Activated CD4-positive, alpha-beta T cell treated with anti-CD3 and anti-CD28 coated beads for 36 hours (primary cell): ENCODE measurements around the gene BBS4. TPM values are rescaled to one million over a fixed set of nuclear protein-coding genes. Genes with fewer than 3 reads are reported as not detected.
A peak's percentile ranks its signal among the peaks of the same experiment; 100 is the strongest.

Experiments used
- ATAC-seq: fragments of 200-7000 bp; cut with Tn5 transposase; one replicate; pipeline ENCODE4 v1.10.0; 2021; ENCODE audit warnings: mild to moderate bottlenecking, moderate library complexity
- CTCF ChIA-PET: fragments of 350-600 bp; sonication (Branson Sonifier 250); formaldehyde crosslinking; loops from one replicate; lab custom pipeline; 2021; ENCODE audit warnings: antibody characterized with exemption; lab: Charles Lee
- POLR2A ChIA-PET: fragments of 350-600 bp; sonication (Branson Sonifier 250); formaldehyde crosslinking; loops from one replicate; lab custom pipeline; 2021; ENCODE audit warnings: antibody characterized with exemption, inconsistent platforms; lab: Charles Lee
- DNase-seq: peaks from one replicate; pipeline ENCODE4 v3.0.0-alpha.2; 2020
- H3K27ac Mint-ChIP-seq: one replicate; pipeline ENCODE4 v1.8.0; 2021; ENCODE audit warnings: mixed read lengths
- H3K27me3 Mint-ChIP-seq: one replicate; pipeline ENCODE4 v1.8.0; 2021; ENCODE audit warnings: mixed read lengths
- H3K36me3 Mint-ChIP-seq: one replicate; pipeline ENCODE4 v1.8.0; 2021; ENCODE audit warnings: low read depth, mixed read lengths
- H3K4me1 Mint-ChIP-seq: one replicate; pipeline ENCODE4 v1.8.0; 2021; ENCODE audit warnings: mixed read lengths
- H3K4me3 Mint-ChIP-seq: one replicate; pipeline ENCODE4 v1.8.0; 2021; ENCODE audit warnings: mild to moderate bottlenecking, moderate library complexity, mixed read lengths
- H3K9me3 Mint-ChIP-seq: one replicate; pipeline ENCODE4 v1.8.0; 2021; ENCODE audit warnings: low read depth, mixed read lengths
- intact Hi-C, 2 experiments: fragments of 100-400 bp; cut with DNase I in 1 of 2; cut with micrococcal nuclease in 1 of 2; formaldehyde crosslinking; loops; one replicate each; pipeline versions ENCODE4 v1.14.2 to v1.15.1; 2022 to 2024; cut with DNase I, micrococcal nuclease
- total RNA-seq, 2 experiments: library from RNA; stranded (reverse); gene quantifications; one replicate each; pipeline ENCODE4 v1.2.3, GENCODE V29; 2021

BBS4 gene
- total RNA-seq, 2 experiments from 2014 or later, result 13.7 to 14.9 TPM

DNA sequence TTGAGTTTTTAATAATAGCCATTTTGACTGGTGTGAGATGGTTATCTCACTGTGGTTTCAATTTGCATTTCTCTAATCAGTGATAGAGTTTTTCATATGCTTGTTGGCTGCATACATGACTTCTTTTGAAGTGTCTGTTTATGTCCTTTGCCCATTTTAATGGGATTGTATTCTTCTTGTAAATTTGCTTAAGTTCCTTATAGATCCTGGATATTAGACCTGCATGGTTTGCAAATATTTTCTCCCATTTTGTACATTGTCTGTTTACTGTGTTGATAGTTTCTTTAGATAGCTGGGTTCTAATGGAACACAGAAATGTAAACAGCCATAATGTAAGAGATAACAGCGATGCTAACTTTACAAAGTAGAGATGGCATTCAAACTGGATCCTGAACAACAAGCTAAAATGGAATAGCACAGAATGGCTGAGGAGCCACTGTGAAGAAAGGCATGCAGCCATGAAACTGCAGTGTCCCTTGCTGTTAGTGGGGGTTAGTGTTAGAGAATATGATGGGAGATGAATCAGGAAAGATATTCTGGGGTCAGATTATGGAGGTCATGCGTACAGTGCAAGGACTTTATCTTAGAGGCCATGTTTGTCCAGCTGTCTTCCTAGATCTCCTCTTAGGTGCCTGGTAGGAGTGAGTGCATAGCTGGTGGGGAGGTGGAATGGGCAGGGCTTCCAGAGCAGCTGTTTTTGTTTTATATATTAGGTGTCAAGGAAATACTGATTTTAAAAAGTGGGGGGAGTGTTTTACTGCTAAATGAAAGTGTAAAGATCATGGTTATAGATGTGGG is 48.1 kb downstream of the BBS4 start:
- H3K27me3 Mint-ChIP-seq, result no peaks in the 10 kb centered on the region
- ChIA-PET CTCF (interaction anchor here (0.6 to 1.7 kb wide), 2 partner anchors 11 to 365 kb away, joined by 3 to 6 read pairs; no protein-coding TSS in a partner anchor), POLR2A (no interaction called here)
- H3K4me3 Mint-ChIP-seq, result no peak overlapping the region
- intact Hi-C loops, result no loop called here
- no peak overlapping the region for H3K27ac Mint-ChIP-seq
- peaks cover 27% of the 10 kb centered on the region for H3K36me3 Mint-ChIP-seq
- ATAC-seq, result no peak
- no peak for DNase-seq
- H3K9me3 Mint-ChIP-seq, result no peaks in the 10 kb centered on the region
- peaks cover 7% of the 10 kb centered on the region for H3K4me1 Mint-ChIP-seq

DNA sequence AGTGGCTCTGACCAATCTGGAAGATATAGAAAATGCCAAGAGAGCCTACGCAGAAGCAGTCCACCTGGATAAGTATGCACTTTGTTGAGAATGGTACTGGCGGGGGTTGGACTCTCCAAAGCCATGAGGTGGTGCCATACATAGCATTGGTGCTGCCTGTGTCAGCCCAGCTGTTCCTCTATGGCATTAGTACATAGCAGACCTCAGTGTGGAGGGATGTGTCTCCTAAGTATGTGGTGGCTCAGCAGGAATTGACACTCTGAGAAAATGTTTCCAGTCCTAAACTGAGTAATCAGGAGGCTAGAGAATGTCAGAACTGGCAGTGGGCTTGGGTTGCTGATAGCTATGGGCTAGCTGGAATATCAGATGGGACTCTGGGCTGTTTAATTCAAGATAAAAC is 49.1 kb downstream of the BBS4 start:
- H3K4me3 Mint-ChIP-seq, result no peak overlapping the region
- H3K4me1 Mint-ChIP-seq, result peaks cover 16% of the 10 kb centered on the region
- H3K36me3 Mint-ChIP-seq, result peaks cover 34% of the 10 kb centered on the region
- no peak for ATAC-seq
- H3K27ac Mint-ChIP-seq, result no peak overlapping the region
- POLR2A ChIA-PET, result interaction anchor here (0.6 kb wide), 1 partner anchor 610 kb away, joined by 3 read pairs; no protein-coding TSS in a partner anchor
- CTCF ChIA-PET, result interaction anchor here (1.0 to 1.9 kb wide), 4 partner anchors 12 to 16 kb away, joined by 3 to 9 read pairs (median 4); no protein-coding TSS in a partner anchor
- H3K27me3 Mint-ChIP-seq, result no peaks in the 10 kb centered on the region
- intact Hi-C loops, result no loop called here
- H3K9me3 Mint-ChIP-seq, result no peaks in the 10 kb centered on the region
- no peak for DNase-seq

DNA sequence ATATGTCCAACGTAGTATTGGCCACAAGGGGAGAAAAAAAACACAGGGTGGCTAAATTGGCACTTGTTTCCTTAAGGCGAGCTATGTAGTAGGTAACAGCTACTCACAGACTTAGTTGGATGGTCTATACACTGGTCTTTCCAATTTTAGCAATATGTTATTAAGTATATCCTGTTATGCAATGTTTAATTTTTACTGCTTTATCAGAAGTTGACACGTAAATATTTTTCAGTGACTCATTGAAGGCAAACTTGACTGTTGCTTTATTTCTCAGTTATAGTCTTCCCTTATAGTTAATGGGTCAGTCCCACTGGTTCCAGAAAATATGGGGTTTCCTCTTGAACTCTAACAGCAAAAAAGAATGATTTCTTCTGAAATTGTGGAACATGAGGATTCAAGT is 51.1 kb downstream of the BBS4 start:
- H3K4me3 Mint-ChIP-seq, result no peak overlapping the region
- ChIA-PET POLR2A (interaction anchor here (0.6 kb wide), 1 partner anchor 30 kb away, joined by 3 read pairs; no protein-coding TSS in a partner anchor), CTCF (interaction anchor here (1.9 kb wide), 1 partner anchor 15 kb away, joined by 9 read pairs; no protein-coding TSS in a partner anchor)
- peak overlapping the region; percentile 2 for H3K27ac Mint-ChIP-seq
- no peaks in the 10 kb centered on the region for H3K27me3 Mint-ChIP-seq
- DNase-seq, result no peak
- intact Hi-C loops, result no loop called here
- peaks cover 34% of the 10 kb centered on the region for H3K4me1 Mint-ChIP-seq
- ATAC-seq, result no peak
- no peaks in the 10 kb centered on the region for H3K9me3 Mint-ChIP-seq
- H3K36me3 Mint-ChIP-seq, result peaks cover 44% of the 10 kb centered on the region

DNA sequence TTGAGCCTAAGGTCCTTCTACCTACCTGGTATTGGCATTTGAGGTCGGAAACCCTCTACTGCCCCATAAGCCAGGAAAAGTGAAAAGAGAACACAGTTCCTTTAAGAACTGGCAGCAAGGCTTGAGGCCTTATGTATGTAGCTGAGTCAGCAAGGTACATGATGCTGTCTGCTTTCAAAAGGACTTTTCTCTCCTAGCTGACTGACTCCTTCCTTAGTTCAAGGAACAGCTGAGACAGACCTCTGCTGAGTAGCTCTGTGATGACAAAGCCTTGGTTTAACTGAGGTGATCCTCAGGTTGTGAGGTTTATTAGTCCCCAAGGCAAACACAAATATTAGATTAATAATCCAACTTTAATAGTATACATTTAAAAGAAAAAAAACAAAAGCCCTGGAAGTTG is 51.7 kb downstream of the BBS4 start:
- intact Hi-C loops, result no loop called here
- peaks cover 46% of the 10 kb centered on the region for H3K36me3 Mint-ChIP-seq
- ChIA-PET POLR2A (no interaction called here), CTCF (no interaction called here)
- no peak overlapping the region for H3K4me3 Mint-ChIP-seq
- DNase-seq (no peak), ATAC-seq (no peak)
- H3K4me1 Mint-ChIP-seq, result peaks cover 34% of the 10 kb centered on the region
- peak overlapping the region; percentile 9 for H3K27ac Mint-ChIP-seq
- no peaks in the 10 kb centered on the region for H3K27me3 Mint-ChIP-seq
- no peaks in the 10 kb centered on the region for H3K9me3 Mint-ChIP-seq

DNA sequence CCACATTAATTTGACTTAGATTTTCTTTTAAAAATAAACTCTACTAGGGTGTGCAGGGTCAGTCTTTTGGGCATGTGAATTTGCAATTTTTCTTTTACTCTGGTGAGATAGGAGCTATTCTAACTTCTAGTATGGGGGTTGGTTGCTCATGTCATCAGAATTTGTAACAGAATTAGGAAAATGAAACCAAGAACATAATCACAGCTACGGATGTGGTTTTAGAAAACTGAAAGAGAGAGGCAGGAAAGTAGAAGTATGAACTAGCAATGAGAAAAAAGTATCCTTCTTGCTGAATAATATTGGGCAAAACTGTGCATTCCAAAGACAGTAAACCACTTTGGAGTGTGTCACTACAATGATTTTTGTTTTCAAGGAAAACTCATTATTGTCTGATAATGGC is 54.2 kb downstream of the BBS4 start:
- Mint-ChIP-seq H3K27me3 (no peaks in the 10 kb centered on the region), H3K9me3 (no peaks in the 10 kb centered on the region), H3K36me3 (peaks cover 49% of the 10 kb centered on the region), H3K4me3 (peak overlapping the region; percentile 13), H3K27ac (peak overlapping the region; percentile 79), H3K4me1 (peaks cover 34% of the 10 kb centered on the region)
- CTCF ChIA-PET, result interaction anchor here (0.7 to 3.3 kb wide), 6 partner anchors 10 to 69 kb away, joined by 3 to 26 read pairs (median 4); no protein-coding TSS in a partner anchor
- peak; percentile 92 for ATAC-seq
- POLR2A ChIA-PET, result interaction anchor here (0.7 to 0.9 kb wide), 2 partner anchors 12 to 54 kb away, joined by 3 to 5 read pairs; partner anchors contain the start of genes BBS4 and HIGD2B
- no peak for DNase-seq
- intact Hi-C loops, result loop anchor here (2.0 to 5.0 kb wide), 2 partner anchors 42 to 43 kb away; partner anchors contain the start of gene ADPGK (in 2 of the 2)

DNA sequence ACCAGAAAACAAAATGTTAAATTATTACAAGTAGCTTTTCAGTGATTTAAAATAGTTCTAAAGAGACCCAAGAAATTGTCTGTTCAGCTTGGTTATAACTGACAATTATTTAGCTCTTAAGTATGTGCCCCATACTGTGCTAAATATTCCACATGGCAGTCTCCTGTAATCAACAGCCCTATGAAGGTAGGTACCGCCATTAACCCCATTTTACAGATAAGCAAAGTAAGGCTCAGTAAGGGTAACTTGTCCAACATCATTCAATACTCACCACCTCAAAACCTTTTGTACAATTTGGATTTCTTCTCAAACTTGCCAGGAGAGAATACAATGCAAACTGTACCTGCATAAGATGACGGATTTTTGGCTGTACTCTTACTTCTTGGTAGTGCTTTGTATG is 63.7 kb downstream of the BBS4 start:
- ChIA-PET CTCF (interaction anchor here (0.7 to 3.7 kb wide), 4 partner anchors 9 to 544 kb away, joined by 3 to 15 read pairs (median 5); no protein-coding TSS in a partner anchor), POLR2A (interaction anchor here (0.6 kb wide), 1 partner anchor 30 kb away, joined by 5 read pairs; no protein-coding TSS in a partner anchor)
- Mint-ChIP-seq H3K4me1 (peaks cover 26% of the 10 kb centered on the region), H3K9me3 (no peaks in the 10 kb centered on the region), H3K27me3 (no peaks in the 10 kb centered on the region), H3K36me3 (peaks cover 43% of the 10 kb centered on the region), H3K27ac (no peak overlapping the region), H3K4me3 (no peak overlapping the region)
- intact Hi-C loops, result no loop called here
- DNase-seq (no peak), ATAC-seq (no peak)

DNA sequence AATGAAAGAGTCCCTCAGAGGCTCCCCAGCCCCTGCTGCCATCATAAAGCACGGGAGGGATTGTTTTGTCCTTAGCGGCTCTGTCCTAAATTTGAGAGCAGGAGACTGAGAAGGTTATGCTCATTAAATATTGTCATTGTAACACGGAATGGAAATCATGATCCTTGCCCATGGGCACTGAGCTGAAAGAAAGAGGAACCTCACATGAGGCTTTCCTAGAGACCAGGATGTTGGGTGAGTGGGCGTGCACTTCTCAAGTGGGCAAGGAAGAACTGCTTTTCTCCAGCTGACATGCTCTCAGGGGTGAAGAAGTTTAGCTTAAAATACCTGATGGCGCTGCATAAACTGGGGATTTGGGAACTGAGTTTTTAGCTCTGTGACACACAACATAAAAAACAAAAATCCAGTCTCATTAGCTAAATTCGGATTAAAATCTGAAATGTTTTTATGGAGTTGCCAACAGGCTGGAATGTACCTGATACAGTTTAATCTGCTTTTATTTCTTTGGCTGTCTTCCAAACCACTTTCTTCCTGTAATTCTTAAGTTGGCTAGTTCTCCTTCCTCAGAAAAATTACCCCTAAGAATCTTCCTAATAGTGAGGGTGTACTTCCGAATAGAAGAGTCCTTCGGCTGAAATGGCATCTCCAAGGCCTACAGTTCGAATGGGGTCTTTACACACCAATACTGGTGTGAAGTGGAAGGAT is 65.9 kb downstream of the BBS4 start:
- Mint-ChIP-seq H3K36me3 (peaks cover 56% of the 10 kb centered on the region), H3K4me3 (no peak overlapping the region), H3K9me3 (no peaks in the 10 kb centered on the region), H3K4me1 (peaks cover 34% of the 10 kb centered on the region), H3K27ac (peak overlapping the region; percentile 33), H3K27me3 (no peaks in the 10 kb centered on the region)
- ATAC-seq, result no peak
- ChIA-PET CTCF (interaction anchor here (0.8 to 3.5 kb wide), 6 partner anchors 12 to 260 kb away, joined by 3 to 23 read pairs (median 4); no protein-coding TSS in a partner anchor), POLR2A (no interaction called here)
- intact Hi-C loops, result no loop called here
- DNase-seq, result no peak

DNA sequence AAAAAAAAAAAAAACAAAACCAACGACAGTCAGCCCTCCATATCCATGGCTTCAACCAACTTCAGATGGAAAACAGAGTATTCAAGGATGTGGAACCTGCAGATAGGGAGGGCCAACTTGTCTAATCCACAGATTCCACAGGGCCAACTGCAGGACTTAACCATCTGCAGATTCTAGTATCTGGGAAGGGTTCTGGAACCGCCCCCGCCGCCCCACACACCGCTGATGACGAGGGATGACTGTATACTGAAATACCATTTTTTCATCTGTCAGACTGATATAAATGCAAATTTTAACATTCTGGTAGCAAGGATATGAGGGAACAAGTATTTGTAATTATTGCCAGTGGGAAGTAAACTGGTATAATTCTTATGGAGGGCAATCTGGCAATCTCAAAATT is 68.1 kb downstream of the BBS4 start:
- Mint-ChIP-seq H3K4me1 (peaks cover 34% of the 10 kb centered on the region), H3K27me3 (no peaks in the 10 kb centered on the region), H3K27ac (peak overlapping the region; percentile 5), H3K9me3 (no peaks in the 10 kb centered on the region), H3K36me3 (peaks cover 66% of the 10 kb centered on the region), H3K4me3 (no peak overlapping the region)
- POLR2A ChIA-PET, result no interaction called here
- ATAC-seq, result no peak
- DNase-seq, result no peak
- CTCF ChIA-PET, result interaction anchor here (0.5 to 3.5 kb wide), 2 partner anchors 9 to 32 kb away, joined by 3 to 23 read pairs; no protein-coding TSS in a partner anchor
- intact Hi-C loops, result no loop called here

DNA sequence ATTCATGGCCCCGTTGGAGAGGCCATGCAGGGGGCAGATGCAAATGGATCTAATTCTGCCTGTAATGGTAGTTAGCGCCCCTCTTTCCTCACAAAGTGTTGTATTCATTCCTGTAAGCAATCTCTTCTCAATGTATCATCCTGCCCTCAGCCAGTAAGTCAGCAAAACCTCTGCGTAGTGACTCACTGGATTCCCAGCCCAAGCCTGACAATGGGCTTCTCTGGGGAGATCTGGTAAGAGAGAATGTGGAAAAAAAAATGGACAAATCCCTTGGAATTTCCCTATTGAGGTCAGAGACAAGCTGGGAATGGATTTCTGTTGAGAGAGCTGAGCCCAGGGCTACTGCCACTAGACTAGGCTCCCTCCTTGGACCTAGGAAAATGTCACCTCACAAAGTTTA is 72.2 kb downstream of the BBS4 start:
- DNase-seq (no peak), ATAC-seq (no peak)
- ChIA-PET POLR2A (interaction anchor here (0.6 kb wide), 1 partner anchor 15 kb away, joined by 4 read pairs; no protein-coding TSS in a partner anchor), CTCF (interaction anchor here (1.0 to 1.3 kb wide), 2 partner anchors 8 to 36 kb away, joined by 4 to 5 read pairs; no protein-coding TSS in a partner anchor)
- Mint-ChIP-seq H3K27me3 (no peaks in the 10 kb centered on the region), H3K9me3 (no peaks in the 10 kb centered on the region), H3K4me3 (no peak overlapping the region), H3K4me1 (peaks cover 31% of the 10 kb centered on the region), H3K36me3 (peaks cover 72% of the 10 kb centered on the region), H3K27ac (no peak overlapping the region)
- intact Hi-C loops, result no loop called here

DNA sequence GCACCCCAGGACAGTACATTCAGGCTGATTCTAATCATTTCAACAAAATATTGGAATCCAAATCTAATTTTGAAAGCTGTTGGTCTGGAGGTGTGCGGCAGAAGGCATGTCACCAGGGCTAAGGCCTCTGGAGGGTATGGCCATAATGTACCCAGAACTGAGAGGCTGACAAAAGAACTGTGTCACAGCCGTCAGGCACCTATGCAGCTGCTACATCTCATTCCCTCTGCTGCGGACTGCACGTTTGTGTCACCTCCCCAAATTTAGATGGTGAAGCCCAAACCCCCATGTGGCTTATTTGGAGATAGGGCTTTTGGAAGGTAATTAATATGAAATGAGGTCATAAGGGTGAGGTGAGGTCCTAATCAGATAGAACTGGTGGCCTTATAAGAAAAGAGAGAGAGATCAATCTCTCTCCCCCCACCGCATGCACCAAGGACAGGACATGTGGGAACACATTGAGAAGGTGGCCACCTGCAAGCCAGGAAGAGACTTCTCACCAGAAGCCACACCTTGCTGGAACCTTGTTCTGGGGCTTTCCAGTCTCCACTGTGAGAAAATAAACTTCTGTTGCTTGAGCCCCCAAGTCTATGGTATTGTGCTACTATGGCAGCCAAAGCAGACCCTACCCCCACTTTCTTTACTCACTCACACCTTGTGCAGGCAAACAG is 74.7 kb downstream of the BBS4 start:
- DNase-seq (no peak), ATAC-seq (no peak)
- intact Hi-C loops, result no loop called here
- no peak overlapping the region for H3K4me3 Mint-ChIP-seq
- no peaks in the 10 kb centered on the region for H3K27me3 Mint-ChIP-seq
- H3K36me3 Mint-ChIP-seq, result peaks cover 65% of the 10 kb centered on the region
- ChIA-PET POLR2A (no interaction called here), CTCF (no interaction called here)
- peaks cover 12% of the 10 kb centered on the region for H3K4me1 Mint-ChIP-seq
- no peak overlapping the region for H3K27ac Mint-ChIP-seq
- no peaks in the 10 kb centered on the region for H3K9me3 Mint-ChIP-seq
